HCEC 1CT (cell line): ENCODE data around the gene FMO3.

Experiments used
- DNase-seq: peaks from one replicate; pipeline ENCODE4 v3.0.0-alpha.2; 2017

The FMO3 gene

GRCh38 chr1:171090604-171091003 lies at the start of gene FMO3:
Gene FMO3 (plus strand): TSS chr1:171090905. CDS start chr1:171092659, 1,754 bp downstream.
- DNase-seq: no peak

- no peak for DNase-seq
Measured at GRCh38 chr1:171048014-171048413, 42.7 kb upstream of the FMO3 start.

GRCh38 chr1:171052977-171053376 lies 37.7 kb upstream of the FMO3 start:
- no peak for DNase-seq

GRCh38 chr1:171055966-171056643 lies 34.6 kb upstream of the FMO3 start:
- DNase-seq: peak; percentile 4

GRCh38 chr1:171061425-171062143 lies 29.1 kb upstream of the FMO3 start:
- DNase-seq: peak; percentile 24

- no peak for DNase-seq
Measured at GRCh38 chr1:171062902-171063301, 27.8 kb upstream of the FMO3 start.

- DNase-seq: no peak
Measured at GRCh38 chr1:171075041-171075440, 15.7 kb upstream of the FMO3 start.

- DNase-seq: peak; percentile 29
Measured at GRCh38 chr1:171081314-171081753, 9.4 kb upstream of the FMO3 start.

GRCh38 chr1:171081763-171082201 lies 8.9 kb upstream of the FMO3 start:
- no peak for DNase-seq

GRCh38 chr1:171082606-171083005 lies 8.1 kb upstream of the FMO3 start:
- DNase-seq: no peak

GRCh38 chr1:171083222-171083621 lies 7.5 kb upstream of the FMO3 start:
- DNase-seq: no peak

GRCh38 chr1:171084091-171084490 lies 6.6 kb upstream of the FMO3 start:
- no peak for DNase-seq

GRCh38 chr1:171084870-171085269 lies 5.8 kb upstream of the FMO3 start:
- no peak for DNase-seq

- DNase-seq: no peak
Measured at GRCh38 chr1:171087896-171088295, 2.8 kb upstream of the FMO3 start.

- no peak for DNase-seq
Measured at GRCh38 chr1:171103862-171104261, 13.2 kb downstream of the FMO3 start.

- peak; percentile 7 for DNase-seq
Measured at GRCh38 chr1:171107262-171107940, 16.7 kb downstream of the FMO3 start.

- no peak for DNase-seq
Measured at GRCh38 chr1:171107969-171108368, 17.3 kb downstream of the FMO3 start.

GRCh38 chr1:171109966-171110365 lies 19.3 kb downstream of the FMO3 start:
- no peak for DNase-seq

GRCh38 chr1:171110621-171111326 lies 20.1 kb downstream of the FMO3 start:
- peak; percentile 27 for DNase-seq

- DNase-seq: no peak
Measured at GRCh38 chr1:171112119-171112518, 21.4 kb downstream of the FMO3 start.

GRCh38 chr1:171113382-171113781 lies 22.7 kb downstream of the FMO3 start:
- no peak for DNase-seq

GRCh38 chr1:171115280-171115897 lies 24.7 kb downstream of the FMO3 start:
- no peak for DNase-seq

GRCh38 chr1:171116676-171117075 lies 26.0 kb downstream of the FMO3 start:
- DNase-seq: no peak
